Measurements from ENCODE around the gene MIGA2.

The MIGA2 gene

GRCh38 chr9:129013674-129014073 is 22.8 kb upstream of the MIGA2 start:
- Histone ChIP-seq H3K36me3 (ENCODE audit: insufficient read depth, low read length) (peaks cover 5% of the 10 kb centered on the region; the same call in 1 of the 2 replicates), H3K9me3 (ENCODE audit: low read depth, low read length) (no peaks in the 10 kb centered on the region), H3K4me3 (no peak overlapping the region), H3K27ac (no peak overlapping the region), H3K9ac (ENCODE audit: insufficient read length) (no peak overlapping the region)
- no peak for TF ChIP-seq POLR2AphosphoS5 (IDR thresholded peaks at IDR 0.05; ENCODE audit: borderline replicate concordance, low read depth, low read length)
- TF ChIP-seq FOXP2 (optimal IDR thresholded peaks at IDR 0.05; ENCODE audit: control extremely low read depth, extremely low read length, insufficient read depth): no peak
- TF ChIP-seq EZH2 (IDR thresholded peaks at IDR 0.05): no peak
- DNase-seq (ENCODE audit: low read depth, low spot score): no peak

GRCh38 chr9:129014124-129014523 is 22.3 kb upstream of the MIGA2 start:
- H3K9ac ChIP-seq (ENCODE audit: insufficient read length): no peak overlapping the region
- H3K4me3 ChIP-seq: no peak overlapping the region
- H3K27ac ChIP-seq: no peak overlapping the region
- TF ChIP-seq FOXP2 (optimal IDR thresholded peaks at IDR 0.05; ENCODE audit: control extremely low read depth, extremely low read length, insufficient read depth) (no peak), POLR2AphosphoS5 (IDR thresholded peaks at IDR 0.05; ENCODE audit: borderline replicate concordance, low read depth, low read length) (no peak)
- H3K9me3 ChIP-seq (ENCODE audit: low read depth, low read length): no peaks in the 10 kb centered on the region
- DNase-seq (ENCODE audit: low read depth, low spot score): no peak
- peaks cover 5% of the 10 kb centered on the region; the same call in 1 of the 2 replicates for H3K36me3 ChIP-seq (ENCODE audit: insufficient read depth, low read length)

DNA sequence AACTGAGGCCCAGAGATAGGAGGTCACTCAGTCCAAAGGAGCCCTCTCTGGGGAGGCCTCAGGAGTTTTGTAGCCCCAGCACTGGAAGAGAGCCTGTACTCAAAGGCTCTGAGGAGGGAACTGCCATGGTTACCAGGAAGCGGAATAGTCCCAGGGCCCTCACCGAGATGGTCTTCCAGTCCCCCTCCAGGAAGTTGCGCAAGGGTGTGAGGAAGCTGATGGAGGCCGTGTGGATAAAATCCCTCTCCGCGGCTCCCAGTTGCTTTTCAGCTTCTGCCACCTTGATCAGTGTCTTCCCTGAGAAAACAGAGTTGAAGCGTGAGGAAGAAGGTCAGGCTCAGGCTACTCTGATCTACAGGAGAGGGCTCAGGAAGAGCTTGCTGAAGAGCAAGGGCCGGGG is 21.8 kb upstream of the MIGA2 start:
- Histone ChIP-seq H3K36me3 (ENCODE audit: insufficient read depth, low read length) (peaks cover 5% of the 10 kb centered on the region; the same call in 1 of the 2 replicates), H3K27ac (no peak overlapping the region)

GRCh38 chr9:129021091-129021490 is 15.3 kb upstream of the MIGA2 start:
- no peak overlapping the region for H3K9ac ChIP-seq (ENCODE audit: insufficient read length)

More for the DNA sequence above, 21.8 kb upstream of the MIGA2 start:
- no peak overlapping the region for H3K9ac ChIP-seq (ENCODE audit: insufficient read length)
- no peak for DNase-seq (ENCODE audit: low read depth, low spot score)
- H3K9me3 ChIP-seq (ENCODE audit: low read depth, low read length): no peaks in the 10 kb centered on the region
- H3K4me3 ChIP-seq: no peak overlapping the region
- TF ChIP-seq POLR2AphosphoS5 (IDR thresholded peaks at IDR 0.05; ENCODE audit: borderline replicate concordance, low read depth, low read length): no peak
- no peak for TF ChIP-seq FOXP2 (optimal IDR thresholded peaks at IDR 0.05; ENCODE audit: control extremely low read depth, extremely low read length, insufficient read depth)
- no peak for TF ChIP-seq EZH2 (IDR thresholded peaks at IDR 0.05)

DNA sequence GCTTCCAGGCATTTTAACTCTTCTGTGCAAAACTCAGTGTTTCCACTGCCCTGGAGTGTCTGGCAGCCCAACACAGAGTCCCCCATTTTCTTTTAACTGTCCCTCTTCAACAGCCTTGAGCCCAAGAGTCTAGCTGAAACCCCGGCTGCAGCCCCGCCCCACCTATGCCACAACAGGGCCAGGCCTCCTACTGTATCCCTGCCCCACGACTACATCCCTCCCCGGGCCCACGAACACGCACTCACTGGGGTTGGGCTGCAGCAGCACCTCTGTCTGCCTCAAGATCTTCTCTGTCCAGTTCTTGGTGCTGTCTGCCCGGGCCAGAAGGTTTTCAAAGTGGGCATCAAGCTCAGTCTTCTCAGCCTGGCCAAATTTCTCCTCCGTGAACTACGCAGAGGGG is 14.4 kb upstream of the MIGA2 start:
- TF ChIP-seq FOXP2 (optimal IDR thresholded peaks at IDR 0.05; ENCODE audit: control extremely low read depth, extremely low read length, insufficient read depth) (no peak), POLR2AphosphoS5 (IDR thresholded peaks at IDR 0.05; ENCODE audit: borderline replicate concordance, low read depth, low read length) (no peak), EZH2 (IDR thresholded peaks at IDR 0.05) (no peak)
- Histone ChIP-seq H3K9me3 (ENCODE audit: low read depth, low read length) (no peaks in the 10 kb centered on the region), H3K36me3 (ENCODE audit: insufficient read depth, low read length) (no peaks in the 10 kb centered on the region), H3K4me3 (no peak overlapping the region), H3K9ac (ENCODE audit: insufficient read length) (no peak overlapping the region), H3K27ac (no peak overlapping the region)
- DNase-seq (ENCODE audit: low read depth, low spot score): no peak

More at GRCh38 chr9:129021091-129021490, 15.3 kb upstream of the MIGA2 start:
- DNase-seq (ENCODE audit: low read depth, low spot score): no peak
- TF ChIP-seq POLR2AphosphoS5 (IDR thresholded peaks at IDR 0.05; ENCODE audit: borderline replicate concordance, low read depth, low read length): no peak
- TF ChIP-seq FOXP2 (optimal IDR thresholded peaks at IDR 0.05; ENCODE audit: control extremely low read depth, extremely low read length, insufficient read depth): no peak
- TF ChIP-seq EZH2 (IDR thresholded peaks at IDR 0.05): no peak
- Histone ChIP-seq H3K9me3 (ENCODE audit: low read depth, low read length) (no peaks in the 10 kb centered on the region), H3K36me3 (ENCODE audit: insufficient read depth, low read length) (no peaks in the 10 kb centered on the region), H3K27ac (no peak overlapping the region), H3K4me3 (no peak overlapping the region)

GRCh38 chr9:129023036-129023907 is 13.2 kb upstream of the MIGA2 start:
- H3K9me3 ChIP-seq (ENCODE audit: low read depth, low read length): no peaks in the 10 kb centered on the region
- H3K36me3 ChIP-seq (ENCODE audit: insufficient read depth, low read length): no peaks in the 10 kb centered on the region
- H3K27ac ChIP-seq: no peak overlapping the region
- no peak overlapping the region for H3K9ac ChIP-seq (ENCODE audit: insufficient read length)
- H3K4me3 ChIP-seq: no peak overlapping the region
- TF ChIP-seq POLR2AphosphoS5 (IDR thresholded peaks at IDR 0.05; ENCODE audit: borderline replicate concordance, low read depth, low read length) (no peak), EZH2 (IDR thresholded peaks at IDR 0.05) (no peak), FOXP2 (optimal IDR thresholded peaks at IDR 0.05; ENCODE audit: control extremely low read depth, extremely low read length, insufficient read depth) (no peak)
- no peak for DNase-seq (ENCODE audit: low read depth, low spot score)

- Histone ChIP-seq H3K9me3 (ENCODE audit: low read depth, low read length) (no peaks in the 10 kb centered on the region), H3K27ac (no peak overlapping the region), H3K9ac (ENCODE audit: insufficient read length) (no peak overlapping the region), H3K4me3 (no peak overlapping the region), H3K36me3 (ENCODE audit: insufficient read depth, low read length) (no peaks in the 10 kb centered on the region)
- no peak for DNase-seq (ENCODE audit: low read depth, low spot score)
- TF ChIP-seq FOXP2 (optimal IDR thresholded peaks at IDR 0.05; ENCODE audit: control extremely low read depth, extremely low read length, insufficient read depth): no peak
- no peak for TF ChIP-seq EZH2 (IDR thresholded peaks at IDR 0.05)
Measured at GRCh38 chr9:129023908-129024233, 12.6 kb upstream of the MIGA2 start.

DNA sequence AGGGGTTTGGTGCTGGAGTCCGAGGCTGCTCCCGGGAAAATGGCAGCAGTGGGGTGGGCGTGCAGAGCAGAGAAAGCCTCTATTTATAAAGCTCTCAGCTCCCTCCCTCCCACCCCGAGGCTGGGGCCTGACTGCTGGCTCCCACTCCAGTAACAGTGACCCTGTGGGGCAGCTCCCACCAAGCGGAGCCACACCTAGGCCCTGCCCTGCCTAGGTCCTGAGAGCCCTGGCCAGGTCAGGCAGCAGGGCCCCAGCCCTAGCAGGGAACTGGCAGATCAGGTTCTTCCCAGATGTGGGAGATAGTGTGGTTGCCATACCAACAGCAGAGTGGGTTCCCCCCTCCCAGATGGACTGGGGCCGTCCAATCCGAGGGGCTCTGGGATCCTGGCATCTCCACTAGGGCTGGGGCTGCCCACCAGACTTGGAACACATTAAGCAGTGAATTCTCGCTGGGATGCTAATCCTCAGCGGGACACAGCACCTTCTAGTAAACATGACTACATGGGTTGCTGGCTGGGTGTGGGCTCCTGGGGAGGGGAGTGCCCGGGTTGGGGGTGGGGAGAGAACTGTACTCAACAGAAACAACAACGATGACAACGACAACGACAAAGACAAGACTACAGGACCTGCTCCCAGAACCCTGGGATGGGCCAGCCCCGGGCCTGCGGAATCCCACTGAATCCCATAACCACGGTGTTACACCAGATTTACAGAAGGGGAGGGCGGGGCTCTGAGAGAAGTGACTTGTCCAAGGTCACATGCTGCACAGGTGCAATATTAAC is 9.8 kb upstream of the MIGA2 start:
- H3K36me3 ChIP-seq (ENCODE audit: insufficient read depth, low read length): no peaks in the 10 kb centered on the region
- no peak for DNase-seq (ENCODE audit: low read depth, low spot score)
- no peaks in the 10 kb centered on the region for H3K9me3 ChIP-seq (ENCODE audit: low read depth, low read length)
- H3K27ac ChIP-seq: no peak overlapping the region
- H3K4me3 ChIP-seq: peak overlapping the region; percentile 83
- TF ChIP-seq EZH2 (IDR thresholded peaks at IDR 0.05): no peak
- no peak for TF ChIP-seq FOXP2 (optimal IDR thresholded peaks at IDR 0.05; ENCODE audit: control extremely low read depth, extremely low read length, insufficient read depth)
- no peak for TF ChIP-seq POLR2AphosphoS5 (IDR thresholded peaks at IDR 0.05; ENCODE audit: borderline replicate concordance, low read depth, low read length)
- no peak overlapping the region for H3K9ac ChIP-seq (ENCODE audit: insufficient read length)

All from SK-N-MC (cell line).